ENCODE results near the gene P2RY13.

Gene P2RY13

GRCh38 chr3:151329363-151329762 is at the start of gene P2RY13:
Gene P2RY13, minus strand, starts transcription at chr3:151329549. Its CDS starts 21 bp downstream, at chr3:151329528.
- no peak for DNase-seq (ENCODE audit: low read depth in 4 of 4, low spot score in 1 of 4)

- DNase-seq (ENCODE audit: low read depth in 4 of 4, low spot score in 1 of 4) = no peak
Observed at GRCh38 chr3:151377768-151378385, 48.5 kb upstream of the P2RY13 start.

GRCh38 chr3:151372063-151372820 is 42.9 kb upstream of the P2RY13 start:
- DNase-seq (ENCODE audit: low read depth in 4 of 4, low spot score in 1 of 4) = no peak

GRCh38 chr3:151371526-151371925 is 42.2 kb upstream of the P2RY13 start:
- no peak for DNase-seq (ENCODE audit: low read depth in 4 of 4, low spot score in 1 of 4)

GRCh38 chr3:151367448-151367847 is 38.1 kb upstream of the P2RY13 start:
- DNase-seq (ENCODE audit: low read depth in 4 of 4, low spot score in 1 of 4) = no peak

- DNase-seq (ENCODE audit: low read depth in 4 of 4, low spot score in 1 of 4) = no peak
Observed at GRCh38 chr3:151366993-151367392, 37.6 kb upstream of the P2RY13 start.

- DNase-seq (ENCODE audit: low read depth in 4 of 4, low spot score in 1 of 4) = no peak
Observed at GRCh38 chr3:151362751-151363174, 33.4 kb upstream of the P2RY13 start.

- no peak for DNase-seq (ENCODE audit: low read depth in 4 of 4, low spot score in 1 of 4)
Observed at GRCh38 chr3:151357463-151357850, 28.1 kb upstream of the P2RY13 start.

GRCh38 chr3:151356794-151357462 is 27.6 kb upstream of the P2RY13 start:
- no peak for DNase-seq (ENCODE audit: low read depth in 4 of 4, low spot score in 1 of 4)

- no peak for DNase-seq (ENCODE audit: low read depth in 4 of 4, low spot score in 1 of 4)
Observed at GRCh38 chr3:151351648-151352047, 22.3 kb upstream of the P2RY13 start.

- no peak for DNase-seq (ENCODE audit: low read depth in 4 of 4, low spot score in 1 of 4)
Observed at GRCh38 chr3:151351219-151351618, 21.9 kb upstream of the P2RY13 start.

- DNase-seq (ENCODE audit: low read depth in 4 of 4, low spot score in 1 of 4) = no peak
Observed at GRCh38 chr3:151350656-151351055, 21.3 kb upstream of the P2RY13 start.

GRCh38 chr3:151347432-151347831 is 18.1 kb upstream of the P2RY13 start:
- no peak for DNase-seq (ENCODE audit: low read depth in 4 of 4, low spot score in 1 of 4)

- DNase-seq (ENCODE audit: low read depth in 4 of 4, low spot score in 1 of 4) = no peak
Observed at GRCh38 chr3:151346292-151346691, 16.9 kb upstream of the P2RY13 start.

- no peak for DNase-seq (ENCODE audit: low read depth in 4 of 4, low spot score in 1 of 4)
Observed at GRCh38 chr3:151345859-151346258, 16.5 kb upstream of the P2RY13 start.

GRCh38 chr3:151331696-151332095 is 2.3 kb upstream of the P2RY13 start:
- no peak for DNase-seq (ENCODE audit: low read depth in 4 of 4, low spot score in 1 of 4)

- no peak for DNase-seq (ENCODE audit: low read depth in 4 of 4, low spot score in 1 of 4)
Observed at GRCh38 chr3:151330899-151331298, 1.6 kb upstream of the P2RY13 start.

- DNase-seq (ENCODE audit: low read depth in 4 of 4, low spot score in 1 of 4) = no peak
Observed at GRCh38 chr3:151330379-151330778, 1.0 kb upstream of the P2RY13 start.

- DNase-seq (ENCODE audit: low read depth in 4 of 4, low spot score in 1 of 4) = no peak
Observed at GRCh38 chr3:151328298-151328995, 902 bp downstream of the P2RY13 start.

- no peak for DNase-seq (ENCODE audit: low read depth in 4 of 4, low spot score in 1 of 4)
Observed at GRCh38 chr3:151327571-151328198, 1.7 kb downstream of the P2RY13 start.

GRCh38 chr3:151322511-151322910 is 6.8 kb downstream of the P2RY13 start:
- DNase-seq (ENCODE audit: low read depth in 4 of 4, low spot score in 1 of 4) = no peak
